ENCODE data around the gene ABL2.
"Not testable (repeated sequence)": the region's sequence is repeated elsewhere in the genome, so short reads cannot be mapped to it uniquely, and the experiment has no call there.

ABL2 gene

GRCh38 chr1:179137617-179138255, 91.7 kb downstream of the ABL2 start:
- FAIRE-seq: no peak
- DNase-seq (ENCODE audit: low spot score): no peak

DNA sequence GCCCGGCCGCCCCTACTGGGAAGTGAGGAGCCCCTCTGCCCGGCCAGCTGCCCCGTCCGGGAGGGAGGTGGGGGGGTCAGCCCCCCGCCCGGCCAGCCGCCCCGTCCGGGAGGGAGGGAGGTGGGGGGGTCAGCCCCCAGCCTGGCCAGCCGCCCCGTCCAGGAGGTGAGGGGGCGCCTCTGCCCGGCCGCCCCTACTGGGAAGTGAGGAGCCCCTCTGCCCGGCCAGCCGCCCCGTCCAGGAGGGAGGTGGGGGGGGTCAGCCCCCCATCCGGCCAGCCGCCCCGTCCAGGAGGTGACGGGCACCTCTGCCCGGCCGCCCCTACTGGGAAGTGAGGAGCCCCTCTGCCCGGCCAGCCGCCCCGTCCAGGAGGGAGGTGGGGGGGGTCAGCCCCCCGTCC, 93.8 kb downstream of the ABL2 start:
- DNase-seq (ENCODE audit: low spot score); FAIRE-seq: not testable (repeated sequence)

- not testable (repeated sequence) for DNase-seq (ENCODE audit: low spot score); FAIRE-seq
Measured at GRCh38 chr1:179135168-179135567, 94.3 kb downstream of the ABL2 start.

GRCh38 chr1:179129702-179130473, 99.6 kb downstream of the ABL2 start:
- FAIRE-seq: no peak
- no peak for DNase-seq (ENCODE audit: low spot score)

GRCh38 chr1:179128520-179128919, 101.0 kb downstream of the ABL2 start:
- no peak for FAIRE-seq
- no peak for DNase-seq (ENCODE audit: low spot score)

GRCh38 chr1:179127163-179127895, 102.1 kb downstream of the ABL2 start:
- DNase-seq (ENCODE audit: low spot score): no peak
- FAIRE-seq: no peak

DNA sequence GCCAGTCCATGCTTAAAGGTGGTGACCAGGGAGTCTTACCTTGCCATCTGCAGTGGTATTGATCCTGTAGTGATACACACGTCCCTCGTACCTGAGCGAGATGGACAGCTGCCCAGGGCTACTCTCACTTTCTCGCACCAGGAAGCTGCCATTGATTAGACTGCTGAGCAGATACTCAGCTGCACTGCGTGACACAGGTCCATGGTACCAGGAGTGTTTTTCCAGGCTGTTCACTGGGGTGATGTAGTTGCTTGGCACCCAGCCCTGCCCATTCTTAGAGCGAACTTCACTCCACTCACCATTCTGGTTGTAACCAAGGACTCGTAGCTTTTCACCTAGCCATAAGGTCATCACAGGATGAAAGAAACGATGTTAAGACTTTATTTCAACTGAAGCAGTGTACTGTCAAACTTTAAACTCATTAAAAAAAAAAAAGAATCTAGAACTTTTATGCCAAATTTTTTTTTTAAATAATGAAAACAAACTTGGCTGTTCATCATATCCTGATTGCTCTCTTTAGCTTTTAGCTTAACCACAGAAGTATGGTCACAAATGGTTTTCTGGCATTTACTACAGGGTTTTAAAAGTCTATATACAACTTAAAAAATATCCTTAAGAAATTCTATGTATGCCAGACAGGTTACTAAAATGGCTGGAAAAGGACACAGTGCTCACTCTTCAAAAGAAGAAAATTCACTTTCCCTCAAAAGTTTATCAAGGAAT, 103.0 kb downstream of the ABL2 start:
- DNase-seq (ENCODE audit: low spot score): no peak
- no peak for FAIRE-seq

GRCh38 chr1:179124873-179125272, 104.6 kb downstream of the ABL2 start:
- FAIRE-seq (no peak), DNase-seq (ENCODE audit: low spot score) (no peak)

DNA sequence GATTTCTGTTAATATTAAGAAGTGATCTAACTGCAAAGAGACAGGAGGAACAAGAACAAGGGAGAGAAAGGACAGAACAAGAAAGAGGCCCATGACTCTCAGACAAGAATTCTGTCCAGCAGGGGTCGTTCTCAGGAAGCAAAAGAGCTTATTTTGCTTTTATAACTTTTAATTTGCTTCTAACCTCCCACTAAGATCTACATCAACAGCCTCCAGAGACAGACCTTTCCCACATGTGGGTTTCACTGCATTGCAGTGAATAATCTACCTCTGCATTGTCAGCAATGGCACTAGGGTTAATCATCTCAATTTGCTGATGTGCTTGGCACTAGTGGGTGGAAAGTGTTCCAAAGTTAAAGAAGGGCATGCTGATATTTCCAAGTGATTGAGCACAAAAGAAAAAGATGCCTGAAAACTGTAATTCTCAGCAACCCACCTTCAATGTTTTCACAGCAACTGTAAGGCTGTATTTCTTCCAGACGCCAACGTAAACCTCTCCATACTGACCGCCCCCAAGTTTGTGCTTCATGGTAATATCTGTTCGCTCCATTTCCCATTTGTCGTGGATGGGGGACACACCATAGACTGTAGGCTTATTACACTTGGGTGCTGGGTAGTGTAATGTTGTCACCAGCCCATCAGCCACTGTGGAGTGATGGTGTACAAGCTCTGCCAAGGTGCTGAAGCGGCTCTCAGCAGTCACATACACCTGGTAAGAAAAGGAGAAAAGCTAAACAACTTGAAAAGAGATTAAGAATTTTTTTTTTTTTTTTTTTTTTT, 108.1 kb downstream of the ABL2 start:
- DNase-seq (ENCODE audit: low spot score) (no peak), FAIRE-seq (no peak)

DNA sequence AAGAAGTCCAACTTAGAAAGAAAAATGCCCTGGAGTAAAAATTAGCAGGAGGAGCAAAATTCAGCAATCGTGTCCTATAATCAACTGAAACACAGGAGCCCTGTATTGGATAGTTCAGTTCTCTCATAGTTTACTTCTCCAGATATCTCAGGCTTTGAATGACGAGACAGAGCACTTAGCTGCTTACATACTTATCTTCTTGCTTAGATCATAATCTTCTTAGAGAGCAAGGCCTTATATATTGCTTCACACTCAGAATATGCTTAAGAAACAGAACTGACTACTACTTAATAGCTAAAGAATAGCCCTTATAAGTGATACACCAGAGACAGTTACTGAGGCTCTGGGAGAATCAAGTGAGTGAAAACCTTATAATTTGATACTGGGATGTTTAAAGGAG, 108.7 kb downstream of the ABL2 start:
- no peak for FAIRE-seq
- DNase-seq (ENCODE audit: low spot score): no peak

- DNase-seq (ENCODE audit: low spot score) (no peak), FAIRE-seq (no peak)
Measured at GRCh38 chr1:179119513-179119912, 110.0 kb downstream of the ABL2 start.

DNA sequence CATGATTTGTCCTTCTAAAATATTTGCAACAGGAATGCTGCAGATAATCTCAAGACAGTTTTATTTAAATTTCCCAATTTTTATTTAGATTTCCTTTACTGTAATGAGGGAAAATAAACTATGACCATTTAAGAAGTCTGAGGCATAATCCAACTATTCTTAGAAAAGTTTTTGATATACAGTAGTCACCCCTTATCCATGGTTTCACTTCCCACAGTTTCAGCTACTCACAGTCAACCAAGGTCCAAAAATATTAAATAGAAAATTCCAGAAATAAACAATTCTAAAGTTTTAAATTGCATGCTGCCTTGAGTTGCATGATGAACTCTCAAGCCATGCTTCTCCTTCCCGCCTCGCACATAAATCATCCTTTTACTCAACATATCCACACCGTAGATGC, 114.3 kb downstream of the ABL2 start:
- DNase-seq (ENCODE audit: low spot score) (no peak), FAIRE-seq (no peak)

- FAIRE-seq (no peak), DNase-seq (ENCODE audit: low spot score) (no peak)
Measured at GRCh38 chr1:179108644-179109043, 120.8 kb downstream of the ABL2 start.

- FAIRE-seq (no peak), DNase-seq (ENCODE audit: low spot score) (no peak)
Measured at GRCh38 chr1:179107706-179108629, 121.5 kb downstream of the ABL2 start.

DNA sequence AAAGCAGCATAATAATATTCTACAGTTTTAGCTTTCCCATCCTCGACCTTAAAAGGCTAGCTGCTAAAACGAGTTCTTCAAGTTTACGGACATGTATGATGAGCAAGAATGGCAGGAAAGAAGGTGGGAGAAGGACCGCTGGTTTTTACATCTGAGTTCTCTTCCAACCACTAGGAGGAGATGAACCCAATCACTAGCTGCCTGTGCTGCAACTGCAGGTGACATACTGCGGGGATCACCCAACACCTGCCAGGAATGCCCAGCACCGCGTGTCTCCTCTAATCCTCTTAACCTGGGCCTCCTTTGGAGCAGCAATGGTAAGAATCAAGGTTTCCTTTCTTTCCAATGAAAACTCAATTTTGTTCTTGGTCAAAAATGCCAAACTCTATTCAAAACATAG, 124.1 kb downstream of the ABL2 start:
- no peak for FAIRE-seq
- DNase-seq (ENCODE audit: low spot score): peak; percentile 30

GRCh38 chr1:179104611-179105250, 124.7 kb downstream of the ABL2 start:
- DNase-seq (ENCODE audit: low spot score): no peak
- no peak for FAIRE-seq

- FAIRE-seq: no peak
- DNase-seq (ENCODE audit: low spot score): no peak
Measured at GRCh38 chr1:179103999-179104398, 125.5 kb downstream of the ABL2 start.

DNA sequence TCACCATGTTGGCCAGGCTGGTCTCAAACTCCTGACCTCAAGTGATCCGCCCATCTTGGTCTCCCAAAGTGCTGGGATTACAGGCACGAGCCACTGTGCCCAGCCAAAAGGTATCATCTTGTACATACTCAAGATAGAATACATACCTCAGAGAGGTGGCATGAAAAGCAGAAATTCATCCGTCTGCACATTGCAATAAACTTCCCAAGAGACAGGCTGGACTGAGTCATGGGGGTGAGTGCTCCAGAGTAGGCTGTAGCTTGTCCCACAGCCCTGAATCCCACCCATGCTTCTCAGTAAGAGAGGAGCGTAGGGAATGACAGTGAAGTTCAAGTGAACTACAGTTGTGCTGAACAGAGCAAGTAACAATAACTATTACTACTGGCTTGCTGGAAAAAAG, 127.9 kb downstream of the ABL2 start:
- no peak for FAIRE-seq
- DNase-seq (ENCODE audit: low spot score): no peak

DNA sequence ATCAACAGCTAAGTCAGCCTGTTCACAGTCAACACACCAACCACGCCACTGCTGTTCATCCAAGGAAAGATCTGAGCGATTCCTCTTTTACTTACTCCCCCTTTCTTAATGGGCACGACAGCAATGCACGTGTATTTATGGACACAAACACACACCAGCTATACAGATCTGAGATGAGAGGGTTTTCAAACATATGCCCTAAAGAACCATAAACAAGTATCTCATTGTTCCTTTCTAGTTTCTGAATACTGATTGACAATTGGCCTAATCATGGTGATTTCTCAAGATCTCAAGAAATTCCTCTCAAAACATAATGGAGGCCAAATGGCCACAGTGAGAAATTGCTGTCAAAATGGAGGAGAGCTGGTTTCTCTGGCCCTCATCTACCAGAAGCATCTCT, 129.6 kb downstream of the ABL2 start:
- no peak for FAIRE-seq
- no peak for DNase-seq (ENCODE audit: low spot score)

All from urothelium cell line (cell line).